Measurements from ENCODE around the gene FAM3D. TPM values are rescaled to one million over a fixed set of nuclear protein-coding genes. Genes with fewer than 3 reads are reported as not detected.

FAM3D gene
- total and polyA plus RNA-seq, 10 of the 15 experiments (the other 5 are each of a cell fraction or from before 2014, with no cell fraction given), result 0.04 to 0.07 TPM; not detected in 8

- DNase-seq (ENCODE audit: low read depth, low spot score) (no peak), FAIRE-seq (no peak), ATAC-seq (no peak)
- 0% methylated on average over 6 of the region's 6 CpGs for WGBS (ENCODE audit: insufficient coverage, insufficient replicate concordance, low lambda C conversion rate, missing lambda C conversion rate)
- Histone ChIP-seq H3K4me1 (ENCODE audit: control insufficient read depth, insufficient read depth, low read length) (no peaks in the 10 kb centered on the region), H3K36me3 (ENCODE audit: control insufficient read depth in 2 of 2, insufficient read depth in 2 of 2, low read length in 1 of 2) (no peaks in the 10 kb centered on the region), H3K27ac (ENCODE audit: control insufficient read depth, insufficient read depth) (no peak overlapping the region), H4K20me1 (ENCODE audit: control insufficient read depth, insufficient read depth) (no peaks in the 10 kb centered on the region), H3K79me2 (ENCODE audit: control insufficient read depth, insufficient read depth, low read length) (no peaks in the 10 kb centered on the region), H3K27me3 (replicated peaks in 1 of 2; ENCODE audit: control insufficient read depth in 2 of 2, insufficient read depth in 2 of 2, low read length in 1 of 2) (peaks cover 0 to 2% of the 10 kb centered on the region in 2 experiments; a peak in 2 of 4 replicates), H3K9ac (ENCODE audit: control insufficient read depth, insufficient read depth, low read length) (no peak overlapping the region), H3K4me2 (ENCODE audit: control insufficient read depth, insufficient read depth) (no peak overlapping the region), H3K4me3 (no peak overlapping the region), H2AFZ (ENCODE audit: control insufficient read depth, low read depth, low read length) (no peak overlapping the region), H3K9me3 (replicated peaks; ENCODE audit: control insufficient read depth, insufficient read depth, low read length) (no peaks in the 10 kb centered on the region)
- ChIA-PET RAD21 (ENCODE audit: unreplicated experiment) (no interaction called here), CTCF (no interaction called here), POLR2A (no interaction called here), SMC1A (ENCODE audit: uncharacterized antibody, unreplicated experiment) (interaction anchor here (0.6 to 0.8 kb wide), 2 partner anchors 14 to 94 kb away, joined by 3 to 4 read pairs; no protein-coding TSS in a partner anchor)
- TF ChIP-seq CHD4 (IDR thresholded peaks at IDR 0.05) (no peak), STAT1 (conservative IDR thresholded peaks at IDR 0.05) (no peak), CBX5 (IDR thresholded peaks at IDR 0.05; ENCODE audit: low read depth) (no peak), RB1 (IDR thresholded peaks at IDR 0.05; ENCODE audit: borderline replicate concordance) (no peak), SUPT20H (IDR thresholded peaks at IDR 0.05; ENCODE audit: borderline replicate concordance, control insufficient read depth, low read depth, low read length) (no peak), HDGF (IDR thresholded peaks at IDR 0.05) (no peak), NRF1 (conservative IDR thresholded peaks at IDR 0.05; ENCODE audit: low read depth, low read length) (no peak), BRCA1 (IDR thresholded peaks at IDR 0.05; ENCODE audit: low read depth, low read length) (no peak), USF2 (IDR thresholded peaks at IDR 0.05; ENCODE audit: borderline replicate concordance, low read depth, low read length) (no peak), ZBTB40 (IDR thresholded peaks at IDR 0.05; ENCODE audit: borderline replicate concordance) (no peak), NR2C2 (IDR thresholded peaks at IDR 0.05; ENCODE audit: borderline replicate concordance, control insufficient read depth, insufficient read length, low read depth) (no peak), MTA3 (IDR thresholded peaks at IDR 0.05; ENCODE audit: borderline replicate concordance, low read length) (no peak)
- in situ Hi-C loops (cut with MboI) (no loop called here), intact Hi-C loops (cut with micrococcal nuclease; ENCODE audit: unreplicated experiment) (no loop called here)
- no TSS peak for BruUV-seq (replicated peaks)
Observed at GRCh38 chr3:58661836-58662420, 4.6 kb downstream of the FAM3D start.
